Chondrocyte (in vitro differentiated cells): ENCODE measurements around the gene MYL12A. TPM values are rescaled to one million over a fixed set of nuclear protein-coding genes. Genes with fewer than 3 reads are reported as not detected.

ENCODE experiments used
- DNase-seq: peaks from one replicate; pipeline ENCODE4 v3.0.0; 2021; ENCODE audit warnings: mixed read lengths, low spot score
- H3K27ac Mint-ChIP-seq: one replicate; pipeline ENCODE4 v1.8.0; 2021; ENCODE audit warnings: mild to moderate bottlenecking, moderate library complexity, mixed read lengths; ENCODE audit not compliant: unreplicated experiment
- H3K27me3 Mint-ChIP-seq: 2 replicates; pipeline ENCODE4 v1.8.0; 2021; ENCODE audit warnings: low read depth, mixed read lengths
- H3K36me3 Mint-ChIP-seq: 2 replicates; pipeline ENCODE4 v1.8.0; 2021; ENCODE audit warnings: low read depth, mixed read lengths
- H3K4me1 Mint-ChIP-seq: 2 replicates; pipeline ENCODE4 v1.8.0; 2021; ENCODE audit warnings: low read depth, mild to moderate bottlenecking, mixed read lengths
- H3K4me3 Mint-ChIP-seq: one replicate; pipeline ENCODE4 v1.8.0; 2021; ENCODE audit warnings: mild to moderate bottlenecking, moderate library complexity, mixed read lengths; ENCODE audit not compliant: unreplicated experiment
- H3K9me3 Mint-ChIP-seq: 2 replicates; pipeline ENCODE4 v1.8.0; 2021; ENCODE audit warnings: low read depth, mixed read lengths
- total RNA-seq: library from RNA; stranded (reverse); gene quantifications from 3 replicates; pipeline ENCODE4 v1.2.1, GENCODE V29; 2021
- TF ChIP-seq, protein P1 (sequence below): fragments of 200-600 bp; sonication (generic); IDR thresholded peaks from 2 replicates; pipeline ENCODE4 v1.5.0; 2021; ENCODE audit warnings: antibody characterized with exemption, mild to moderate bottlenecking, moderate library complexity

Gene MYL12A
- total RNA-seq, 1 donor from 2014 or later = 647 TPM

DNA sequence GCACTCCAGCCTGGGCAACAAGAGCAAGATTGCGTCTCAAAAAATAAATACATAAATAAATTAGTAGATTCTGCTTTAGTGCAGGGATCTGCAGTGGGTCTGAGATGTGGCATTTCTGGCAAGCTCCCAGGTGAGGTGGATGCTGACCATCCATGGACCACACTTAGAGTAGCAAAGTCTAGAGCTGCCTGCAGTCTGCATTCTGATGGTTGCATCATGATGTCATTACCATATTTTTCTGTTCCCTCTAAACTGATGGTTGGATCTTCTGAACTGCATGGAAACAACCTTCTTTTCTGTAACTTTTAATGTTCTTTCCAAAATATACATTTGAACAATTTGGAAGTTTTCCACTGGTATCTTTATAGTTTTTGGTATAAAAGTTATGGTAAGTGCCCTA is 57.2 kb downstream of the MYL12A start:
- H3K36me3 Mint-ChIP-seq = no peaks in the 10 kb centered on the region
- TF ChIP-seq, protein P1, sequence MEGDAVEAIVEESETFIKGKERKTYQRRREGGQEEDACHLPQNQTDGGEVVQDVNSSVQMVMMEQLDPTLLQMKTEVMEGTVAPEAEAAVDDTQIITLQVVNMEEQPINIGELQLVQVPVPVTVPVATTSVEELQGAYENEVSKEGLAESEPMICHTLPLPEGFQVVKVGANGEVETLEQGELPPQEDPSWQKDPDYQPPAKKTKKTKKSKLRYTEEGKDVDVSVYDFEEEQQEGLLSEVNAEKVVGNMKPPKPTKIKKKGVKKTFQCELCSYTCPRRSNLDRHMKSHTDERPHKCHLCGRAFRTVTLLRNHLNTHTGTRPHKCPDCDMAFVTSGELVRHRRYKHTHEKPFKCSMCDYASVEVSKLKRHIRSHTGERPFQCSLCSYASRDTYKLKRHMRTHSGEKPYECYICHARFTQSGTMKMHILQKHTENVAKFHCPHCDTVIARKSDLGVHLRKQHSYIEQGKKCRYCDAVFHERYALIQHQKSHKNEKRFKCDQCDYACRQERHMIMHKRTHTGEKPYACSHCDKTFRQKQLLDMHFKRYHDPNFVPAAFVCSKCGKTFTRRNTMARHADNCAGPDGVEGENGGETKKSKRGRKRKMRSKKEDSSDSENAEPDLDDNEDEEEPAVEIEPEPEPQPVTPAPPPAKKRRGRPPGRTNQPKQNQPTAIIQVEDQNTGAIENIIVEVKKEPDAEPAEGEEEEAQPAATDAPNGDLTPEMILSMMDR = no peak
- peaks cover 4% of the 10 kb centered on the region for H3K9me3 Mint-ChIP-seq
- no peak overlapping the region for H3K4me3 Mint-ChIP-seq
- DNase-seq = no peak
- H3K27ac Mint-ChIP-seq = peak overlapping the region; percentile 72
- no peaks in the 10 kb centered on the region for H3K27me3 Mint-ChIP-seq
- peaks cover 18% of the 10 kb centered on the region for H3K4me1 Mint-ChIP-seq

DNA sequence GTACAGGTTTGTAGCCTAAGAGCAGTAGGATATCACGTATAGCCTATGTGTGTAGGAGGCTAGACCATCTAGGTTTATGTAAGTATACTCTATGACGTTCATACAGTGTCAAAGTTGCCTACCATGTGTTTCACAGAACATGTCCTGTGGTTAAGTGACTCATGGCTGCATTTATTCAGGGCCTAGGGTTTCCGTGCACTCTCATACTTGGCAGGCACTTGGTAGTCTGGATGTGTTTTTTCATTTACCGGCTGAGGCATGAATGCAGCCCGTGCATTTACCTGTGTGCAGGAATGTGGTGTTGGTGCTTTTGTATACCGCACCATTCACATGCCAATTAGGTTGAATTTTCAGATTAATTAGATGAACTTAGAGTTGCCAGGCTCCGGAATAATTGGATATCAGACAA is 57.8 kb downstream of the MYL12A start:
- TF ChIP-seq, protein P1 = no peak
- H3K4me3 Mint-ChIP-seq = no peak overlapping the region

More for the DNA sequence above, 57.8 kb downstream of the MYL12A start:
- H3K4me1 Mint-ChIP-seq = peaks cover 18% of the 10 kb centered on the region
- no peaks in the 10 kb centered on the region for H3K36me3 Mint-ChIP-seq
- no peaks in the 10 kb centered on the region for H3K9me3 Mint-ChIP-seq
- H3K27me3 Mint-ChIP-seq = no peaks in the 10 kb centered on the region
- DNase-seq = no peak
- H3K27ac Mint-ChIP-seq = peak overlapping the region; percentile 72

Other genes with a start within 250 kb of the MYL12A start
- 30.3 to 38.7 TPM (median 38.6 TPM) in 3 replicates for gene LPIN2, start 234.7 kb upstream of the MYL12A start, total RNA-seq
- gene MYOM1, start 27.8 kb upstream of the MYL12A start, total RNA-seq = 1.2 to 1.5 TPM (median 1.5 TPM) in 3 replicates
- gene MYL12B, start 14.3 kb downstream of the MYL12A start, total RNA-seq = 241 to 327 TPM (median 323 TPM) in 3 replicates
- gene TGIF1, start 202.4 kb downstream of the MYL12A start, total RNA-seq = 26.5 to 67.0 TPM (median 58.5 TPM) in 3 replicates